HG03469 (cell line): ENCODE data around the gene PLOD2.
"Not testable (repeated sequence)": the region's sequence is repeated elsewhere in the genome, so short reads cannot be mapped to it uniquely, and the experiment has no call there.

ENCODE experiments used
- ATAC-seq: cut with Tn5 transposase; IDR thresholded peaks from one replicate; pipeline ENCODE4 v1.9.1; 2021; ENCODE audit warnings: mild to moderate bottlenecking, moderate library complexity, moderate number of reproducible peaks; ENCODE audit not compliant: unreplicated experiment

Gene PLOD2

DNA sequence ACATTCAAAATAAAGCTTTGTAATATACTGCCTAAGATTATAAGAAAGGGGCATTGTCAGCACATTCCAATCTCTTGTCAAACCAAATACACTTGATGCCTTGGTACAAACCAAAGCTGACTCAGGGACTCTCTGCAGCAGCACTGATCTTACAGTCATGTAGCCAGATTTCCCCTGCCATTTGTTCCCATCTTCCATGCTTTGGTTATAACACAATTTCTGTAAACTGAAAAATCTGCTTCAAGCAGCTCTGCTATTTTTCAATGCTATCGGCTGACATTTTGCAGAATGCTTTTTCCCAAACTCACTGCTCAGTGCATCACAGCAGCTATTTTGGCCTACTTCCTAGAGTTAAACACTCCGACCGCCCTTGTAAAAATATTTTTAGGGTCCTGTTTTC is 18.2 kb downstream of the PLOD2 start:
- no peak for ATAC-seq

DNA sequence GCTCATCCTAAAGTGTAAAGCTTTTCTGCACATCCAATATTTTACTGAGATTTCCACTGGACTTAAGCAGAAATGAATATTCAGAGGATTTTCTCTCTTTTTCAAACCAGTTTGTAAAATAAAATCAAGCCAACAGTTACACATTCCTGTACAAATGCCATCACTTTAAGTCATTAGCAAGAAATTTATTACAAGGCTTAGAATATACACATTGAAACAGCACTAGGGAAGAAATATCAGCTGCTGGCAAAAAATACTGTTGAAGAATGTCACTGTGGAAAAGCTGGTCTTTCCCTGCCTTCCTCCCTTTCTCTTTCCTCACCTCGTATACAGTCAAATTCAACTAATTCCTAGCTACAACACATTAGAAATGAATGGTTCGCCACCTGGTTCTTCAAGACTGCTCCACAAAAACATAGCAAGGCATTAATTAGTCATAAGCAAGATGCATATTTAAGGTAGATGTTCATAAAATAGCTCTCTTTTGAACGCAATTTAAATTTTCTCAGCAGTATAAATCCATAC is 21.3 kb downstream of the PLOD2 start:
- ATAC-seq, result no peak

DNA sequence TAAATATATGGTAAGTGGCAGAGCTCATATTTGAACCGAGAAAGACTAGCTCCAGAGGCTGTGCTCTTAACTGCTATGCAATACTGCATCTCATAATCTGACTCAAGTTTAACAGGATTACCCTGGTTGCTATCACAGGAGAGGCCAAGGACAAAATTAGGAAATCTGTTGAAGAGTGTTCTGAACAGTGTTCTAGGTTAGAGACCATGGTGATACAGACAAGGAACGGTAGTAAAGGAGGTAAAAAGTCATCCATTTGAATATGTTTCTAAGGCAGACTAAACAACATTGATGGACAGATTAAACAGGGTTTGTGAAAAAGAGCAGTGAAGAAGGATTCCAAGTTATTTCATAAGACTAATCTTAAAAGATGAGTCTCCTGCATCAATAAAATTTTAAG is 22.1 kb downstream of the PLOD2 start:
- no peak for ATAC-seq

DNA sequence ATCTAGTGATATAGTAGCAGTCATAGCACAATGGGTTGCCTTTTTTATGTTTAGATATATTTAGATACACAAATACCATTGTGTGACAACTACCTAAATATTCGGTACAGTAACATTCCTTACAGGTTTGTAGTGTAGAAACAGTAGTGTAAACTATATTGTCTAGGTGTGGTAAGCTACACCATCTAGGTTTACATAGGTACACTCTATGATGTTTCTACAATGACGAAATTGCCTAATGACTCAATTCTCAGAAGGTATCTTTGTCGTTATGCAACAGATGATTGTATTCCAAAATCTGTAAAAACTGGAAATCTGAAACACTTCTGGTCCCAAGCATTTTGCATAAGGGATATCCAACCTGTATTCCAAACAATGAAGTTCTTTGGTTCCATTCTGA is 24.3 kb downstream of the PLOD2 start:
- no peak for ATAC-seq

DNA sequence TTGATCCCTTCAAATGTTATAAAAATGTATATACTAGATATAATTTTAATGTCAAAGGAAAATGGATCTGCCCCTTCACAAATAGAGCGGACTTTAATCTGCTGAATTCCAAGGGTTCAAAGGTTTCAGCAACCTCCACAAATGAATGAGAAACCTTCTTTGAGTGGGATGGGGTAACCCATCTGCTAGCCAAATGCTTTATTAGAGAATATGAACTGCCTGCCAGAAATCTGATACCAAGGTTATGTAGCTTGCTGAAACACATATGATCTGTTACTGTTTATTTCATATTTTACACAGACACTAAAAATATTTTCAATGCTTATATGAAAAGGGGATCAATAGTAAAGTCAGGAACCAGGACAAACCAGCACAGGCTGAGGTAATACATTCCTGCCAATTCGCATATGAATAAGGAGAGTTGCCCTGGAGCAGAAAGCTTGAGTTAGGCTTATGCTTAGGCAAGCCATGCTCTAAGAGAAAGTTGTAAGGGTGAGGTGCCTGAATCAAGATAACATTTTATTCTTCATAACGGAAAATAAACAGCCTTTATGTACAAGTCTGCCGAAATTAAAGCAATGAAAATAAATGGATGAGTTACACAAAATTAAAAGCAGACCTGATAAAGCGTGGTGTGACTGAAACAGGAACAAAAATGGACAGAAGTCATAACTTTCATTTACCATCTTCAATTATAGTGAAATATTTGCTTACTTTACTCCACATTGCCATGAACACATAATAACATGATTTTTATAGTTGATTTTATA is 26.5 kb downstream of the PLOD2 start:
- ATAC-seq, result no peak

DNA sequence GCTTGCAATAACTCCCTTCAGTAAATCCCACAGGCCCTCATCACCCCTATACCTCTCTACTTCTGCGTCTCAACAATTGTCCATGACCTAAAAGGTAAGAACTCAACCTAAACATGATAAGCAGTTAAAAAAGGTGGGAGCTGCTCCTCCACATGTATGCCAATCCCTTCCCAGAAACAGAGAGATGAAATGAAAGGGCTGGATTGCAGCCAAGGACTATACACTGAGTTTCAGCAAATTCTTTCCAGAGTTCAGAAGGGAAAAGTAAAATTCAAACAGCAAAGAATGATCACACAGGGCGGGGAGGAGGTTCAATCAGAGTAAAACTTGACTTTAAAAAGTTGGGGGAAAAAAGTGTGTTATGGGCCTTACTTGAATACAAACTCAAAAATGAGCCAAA is 27.5 kb downstream of the PLOD2 start:
- no peak for ATAC-seq

DNA sequence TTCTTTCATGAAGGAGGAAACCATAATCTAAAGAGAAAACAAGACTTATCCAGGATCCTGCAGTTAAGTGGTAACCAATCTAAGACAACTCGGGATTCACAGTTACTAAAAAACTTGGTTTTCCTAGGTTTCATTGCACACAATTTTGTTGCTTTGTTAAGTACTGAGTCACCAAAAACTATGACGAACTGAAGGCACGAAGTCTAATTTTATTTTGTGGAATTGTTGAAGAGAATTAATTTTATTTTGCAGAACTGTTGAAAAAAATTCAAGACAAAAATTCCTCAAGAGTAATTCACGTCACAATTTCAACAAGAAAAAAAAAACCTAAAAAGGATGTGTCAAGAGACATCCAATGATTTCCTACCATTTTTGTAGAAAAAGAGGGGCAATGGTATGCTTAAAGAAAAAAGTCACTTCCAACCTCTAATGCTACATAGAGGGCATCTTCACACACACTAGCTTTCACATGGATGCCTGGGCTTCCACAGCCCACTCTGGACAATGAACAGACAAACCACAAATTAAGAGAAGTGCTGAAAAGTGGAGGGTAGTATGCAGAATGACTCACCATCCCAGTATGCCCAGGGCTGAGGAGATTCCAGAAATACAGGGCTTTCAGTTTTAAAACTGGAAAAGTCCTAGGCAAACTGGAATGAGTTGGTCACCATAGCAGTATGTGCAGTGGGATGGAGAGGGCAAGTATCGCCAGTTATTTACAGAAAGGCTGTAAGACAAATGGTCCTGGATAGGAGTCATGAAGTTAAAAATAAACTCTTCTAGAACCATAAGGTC is 29.2 kb downstream of the PLOD2 start:
- no peak for ATAC-seq

DNA sequence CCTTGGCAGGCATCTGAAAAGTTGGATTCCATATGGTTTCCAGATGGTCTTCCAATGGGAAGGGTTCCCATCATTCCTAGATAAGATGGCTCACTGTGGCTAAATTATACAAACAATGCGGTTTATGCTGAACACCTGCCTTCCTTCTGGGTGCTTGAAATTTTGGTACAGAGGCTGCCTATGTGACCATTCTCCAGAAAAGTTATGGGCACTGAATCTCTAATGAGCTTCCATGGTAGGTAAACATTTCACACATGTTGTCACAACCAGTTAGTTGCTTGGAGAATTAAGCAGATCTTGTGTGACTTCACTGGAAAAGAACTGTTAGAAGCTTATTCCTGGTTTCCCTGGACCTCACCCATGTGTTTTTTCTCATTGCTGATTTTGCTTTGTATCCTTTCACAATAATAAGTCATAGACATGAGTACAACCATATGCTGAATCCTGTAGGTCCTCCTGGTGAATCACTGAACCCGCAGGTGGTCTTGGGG is 30.1 kb downstream of the PLOD2 start:
- no peak for ATAC-seq

DNA sequence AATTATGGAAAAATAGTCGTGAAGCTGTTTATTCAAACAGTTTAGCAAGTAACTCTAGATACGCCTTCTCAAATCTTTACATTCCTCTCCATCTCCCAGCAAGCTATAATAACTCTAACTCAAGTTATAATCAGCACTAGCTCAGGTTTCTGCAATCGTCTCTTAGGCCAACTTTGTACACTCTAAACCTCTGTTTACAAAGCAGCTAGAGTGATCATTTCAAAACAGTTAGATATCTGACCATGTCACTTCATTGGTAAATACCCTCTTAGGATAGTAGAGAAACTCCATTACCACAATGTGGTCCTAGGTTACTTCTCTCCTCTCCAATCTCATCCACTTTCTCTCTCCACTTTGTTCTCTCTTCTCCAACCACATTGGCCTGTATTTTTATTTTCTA is 31.2 kb downstream of the PLOD2 start:
- no peak for ATAC-seq

DNA sequence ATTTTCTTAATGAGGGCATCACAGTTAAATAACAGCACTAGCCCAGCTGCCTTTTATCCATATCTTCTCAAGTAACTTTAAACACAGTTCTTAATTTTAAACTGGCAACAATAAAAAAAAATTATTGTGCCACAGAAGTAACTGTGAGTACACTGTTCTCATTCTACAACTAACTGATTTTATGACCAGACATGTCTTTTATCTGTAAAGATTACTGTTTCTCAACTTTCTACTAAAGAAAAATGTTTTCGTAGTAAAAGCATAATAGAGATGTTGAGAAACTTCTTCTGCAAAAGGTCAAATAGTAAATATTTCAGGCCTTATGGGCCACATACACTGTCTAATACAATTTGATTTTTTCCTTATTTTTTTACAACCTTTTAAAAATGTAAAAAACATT is 32.0 kb downstream of the PLOD2 start:
- no peak for ATAC-seq

DNA sequence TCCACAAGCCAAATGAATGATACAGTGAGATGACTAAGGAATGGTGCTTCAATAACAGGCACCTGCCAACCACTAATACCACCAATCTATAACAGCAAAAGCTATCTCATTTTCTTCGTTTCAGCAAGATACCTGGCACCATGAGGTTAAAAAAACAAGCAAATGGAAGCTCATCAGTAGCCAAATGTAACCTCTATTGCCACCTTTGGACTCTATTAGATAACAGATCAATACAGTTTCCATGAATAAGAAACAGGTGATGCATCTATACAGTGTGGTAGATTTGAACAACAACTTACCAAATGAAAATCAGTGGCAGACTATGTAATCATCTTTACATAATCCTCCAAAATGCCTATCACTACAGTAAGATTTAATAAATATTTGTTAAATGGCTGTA is 32.8 kb downstream of the PLOD2 start:
- ATAC-seq, result no peak

DNA sequence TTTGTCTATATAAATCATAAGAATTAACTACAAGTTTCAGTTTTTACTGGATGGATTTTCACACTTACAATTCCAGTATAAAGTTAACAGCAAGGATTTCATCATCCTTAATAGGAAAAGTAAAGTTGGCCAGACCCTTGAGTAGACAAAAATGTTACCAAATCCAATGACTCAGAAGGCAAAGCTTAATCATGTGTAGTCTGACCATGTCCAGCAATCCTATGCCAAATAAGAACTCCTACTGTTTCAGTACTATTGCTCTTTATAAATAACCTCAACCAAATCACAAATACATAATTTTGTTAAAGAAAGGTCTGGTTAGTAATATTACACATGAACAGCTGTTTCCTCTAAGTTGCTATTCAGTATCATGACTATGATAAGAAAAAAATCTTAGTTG is 35.0 kb downstream of the PLOD2 start:
- no peak for ATAC-seq

DNA sequence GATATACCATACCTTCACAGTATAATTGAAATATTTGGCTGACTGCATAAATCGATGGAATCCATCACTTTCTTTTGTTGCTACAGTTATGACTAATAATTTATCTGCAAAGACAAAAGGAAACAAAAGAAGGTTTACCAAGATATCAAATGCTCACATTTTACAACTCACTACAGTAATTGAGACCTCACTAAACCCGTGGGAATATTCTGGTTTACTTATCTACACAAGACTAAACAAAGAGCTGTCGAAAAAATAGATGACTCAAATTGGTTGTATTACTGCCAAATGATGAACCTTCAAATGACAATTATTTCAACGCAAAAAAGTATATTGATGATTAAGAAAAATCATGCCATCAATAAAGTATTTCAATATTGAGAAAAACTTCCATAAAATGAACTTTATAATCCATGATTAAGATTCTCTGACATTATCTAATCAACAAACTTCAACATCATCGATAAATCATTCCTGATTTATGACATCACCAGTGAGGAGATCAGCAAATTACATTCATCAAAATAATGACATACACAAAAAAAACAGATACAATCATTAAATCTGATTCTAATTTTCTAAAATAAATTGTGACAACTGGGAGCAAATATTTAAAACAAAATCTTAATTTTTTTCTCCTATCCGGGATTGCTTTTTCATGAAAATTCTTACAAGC is 36.7 kb downstream of the PLOD2 start:
- no peak for ATAC-seq

DNA sequence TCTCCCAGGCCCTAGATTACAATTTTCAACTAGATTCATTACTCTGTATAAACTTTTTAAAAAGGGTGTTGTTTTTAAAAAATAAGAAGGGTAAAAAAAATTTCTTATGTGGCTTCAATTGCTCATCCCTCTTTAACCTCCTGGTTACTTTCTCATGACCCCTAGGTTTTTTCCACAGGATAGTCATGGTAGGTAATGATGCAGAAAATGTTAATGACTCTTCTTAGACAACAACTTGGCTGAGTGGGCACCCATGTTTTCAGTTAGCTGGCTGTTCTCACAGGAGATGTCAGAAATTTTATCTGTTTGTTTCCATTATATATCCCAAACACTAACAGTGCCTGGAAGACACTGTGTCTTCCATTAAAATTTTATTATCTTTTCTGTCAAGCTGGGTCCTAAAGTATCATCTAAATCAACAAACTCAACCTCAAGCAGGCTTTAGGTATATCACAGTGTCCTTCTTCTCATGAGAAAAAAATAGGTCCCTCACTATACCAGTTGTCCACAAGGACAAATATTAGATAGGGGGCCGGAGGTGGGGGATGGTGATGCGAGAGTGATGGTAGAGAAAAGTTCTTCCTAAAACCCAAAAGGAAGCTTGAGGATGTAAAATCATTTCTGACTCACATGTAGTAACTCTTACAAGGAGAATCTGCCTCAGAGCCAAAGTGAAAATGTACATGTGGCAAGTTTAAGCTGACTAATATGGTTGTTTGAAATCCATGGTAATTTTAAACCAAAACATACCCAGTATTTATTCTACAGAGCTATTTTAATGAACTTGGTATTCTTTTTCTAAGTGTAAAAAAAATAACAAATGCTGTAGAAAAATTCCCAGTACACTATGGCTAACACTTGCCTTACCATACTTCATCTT is 43.3 kb downstream of the PLOD2 start:
- ATAC-seq, result no peak

DNA sequence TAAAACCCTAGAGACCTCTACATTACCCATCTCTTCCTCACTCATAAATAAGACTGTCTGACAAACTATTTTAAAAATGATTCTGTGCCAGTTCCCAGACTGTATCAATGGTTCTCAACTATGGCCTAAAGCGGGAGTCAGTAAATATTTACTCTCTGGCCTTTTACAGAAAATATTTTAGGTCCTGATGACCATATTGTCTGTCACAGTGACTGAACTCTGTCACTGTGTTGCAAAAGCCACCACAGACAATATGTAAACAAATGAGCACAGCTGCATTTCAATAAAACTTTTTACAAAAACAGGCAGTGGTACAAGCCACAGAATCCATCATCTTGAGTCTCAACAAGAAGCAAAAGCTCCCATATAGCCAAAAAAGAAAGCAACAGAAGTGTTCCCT is 45.4 kb downstream of the PLOD2 start:
- no peak for ATAC-seq

DNA sequence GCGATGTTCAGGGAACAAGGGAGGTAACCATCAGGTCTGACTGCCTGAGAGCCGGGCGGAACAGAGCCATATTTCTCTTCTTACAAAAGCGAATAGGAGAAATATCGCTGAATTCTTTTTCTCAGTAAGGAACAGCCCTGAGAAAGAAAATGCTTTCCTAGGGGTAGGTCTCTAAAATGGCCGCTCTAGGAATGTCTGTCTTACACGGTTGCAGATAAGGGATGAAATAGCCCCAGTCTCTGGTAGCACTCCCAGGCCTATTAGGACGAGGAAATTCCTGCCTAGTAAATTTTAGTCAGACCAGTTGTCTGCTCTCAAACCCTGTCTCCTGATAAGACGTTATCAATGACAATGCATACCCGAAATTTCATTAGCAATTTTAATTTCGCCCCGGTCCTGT is 47.2 kb downstream of the PLOD2 start:
- not testable (repeated sequence) for ATAC-seq

DNA sequence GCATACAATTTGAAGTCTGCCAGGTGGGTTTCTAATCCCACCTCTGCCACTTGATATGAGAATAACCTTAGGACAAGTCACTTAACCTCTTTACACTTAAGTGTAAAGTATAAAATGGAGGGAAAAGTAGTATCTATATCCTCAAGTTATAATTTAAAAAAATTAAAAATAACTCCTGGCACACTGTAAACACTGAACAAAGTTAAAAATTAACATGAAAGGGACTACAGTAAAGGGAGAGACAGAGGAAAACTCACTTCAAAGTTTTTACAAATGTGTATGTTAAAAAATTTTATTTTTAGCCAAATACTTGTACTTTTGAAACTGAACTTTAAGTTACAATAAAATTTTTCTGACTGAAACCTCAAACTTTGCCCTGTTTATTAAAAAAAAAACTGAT is 49.6 kb downstream of the PLOD2 start:
- ATAC-seq, result no peak

DNA sequence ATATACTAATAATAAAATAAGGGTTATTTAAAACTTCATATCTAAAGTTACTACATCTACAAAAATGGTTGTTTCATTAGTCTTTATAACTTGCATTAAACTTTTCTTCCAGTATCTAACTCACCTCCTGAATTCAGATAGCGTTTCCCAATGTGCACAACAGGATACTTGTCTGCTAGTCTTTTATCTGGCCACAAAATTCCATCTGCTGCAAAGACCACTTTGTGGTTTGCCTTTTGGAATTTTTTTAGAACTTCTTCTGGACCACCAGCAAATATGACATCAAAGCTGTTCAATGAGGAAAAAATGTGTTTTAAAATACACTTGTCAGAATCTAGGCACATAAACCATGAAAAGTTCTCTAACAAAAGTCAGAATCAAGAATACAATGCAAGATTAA is 50.8 kb downstream of the PLOD2 start:
- no peak for ATAC-seq

DNA sequence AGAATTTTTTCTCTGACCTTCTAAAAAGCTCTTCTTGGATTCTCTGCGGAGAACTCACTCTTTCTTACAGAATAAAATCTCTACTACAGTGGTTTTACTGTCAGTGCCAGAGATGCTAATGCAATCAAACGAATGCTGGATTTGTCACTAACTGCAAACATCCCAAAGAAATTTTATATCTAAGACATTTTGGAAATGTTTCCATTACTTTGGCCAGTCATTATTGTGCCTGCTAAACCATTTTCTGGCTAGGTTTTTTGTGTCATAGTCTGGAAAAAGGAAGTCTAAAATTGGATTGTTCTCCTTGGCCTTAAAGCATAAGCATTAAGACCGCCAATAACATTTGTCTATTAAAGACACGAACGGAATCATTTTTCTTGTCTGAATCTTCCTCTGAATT is 54.0 kb downstream of the PLOD2 start:
- ATAC-seq, result no peak

DNA sequence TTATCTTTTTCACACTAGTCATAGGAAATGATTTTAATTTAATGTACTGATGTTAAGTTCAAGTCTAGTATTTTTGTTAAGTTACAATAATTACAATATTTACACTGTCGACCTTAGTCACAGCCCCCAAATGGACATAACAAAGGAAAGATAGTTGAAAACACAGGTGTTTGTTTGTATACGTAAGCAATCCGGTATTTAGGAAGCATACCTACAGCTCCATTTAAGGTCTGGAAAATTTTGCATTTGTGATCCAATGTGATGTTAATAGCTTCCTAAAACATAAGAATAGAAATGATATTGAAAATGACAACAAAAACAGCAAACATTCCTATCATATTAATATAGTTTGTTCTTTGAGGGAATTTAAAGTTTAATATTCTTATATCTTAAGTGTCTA is 56.9 kb downstream of the PLOD2 start:
- ATAC-seq, result no peak

DNA sequence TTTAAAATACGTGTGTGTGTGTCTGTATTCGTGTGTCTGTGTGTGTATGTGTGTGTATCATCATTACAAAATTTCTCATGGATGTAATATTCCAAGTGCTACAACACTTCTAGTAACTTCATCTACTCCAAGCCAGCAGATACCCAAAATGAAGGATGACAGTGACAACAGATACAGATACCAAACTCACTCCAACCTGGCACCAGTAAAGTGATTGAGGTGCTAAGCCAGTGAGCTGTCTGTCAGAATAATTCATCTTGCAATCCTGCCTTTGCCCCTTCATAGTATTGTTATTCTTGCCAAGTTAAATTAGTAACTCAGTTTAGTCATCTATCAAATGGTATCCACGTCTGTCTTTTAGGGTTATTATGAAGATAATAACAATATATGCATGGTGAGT is 58.1 kb downstream of the PLOD2 start:
- no peak for ATAC-seq
